Measurements from ENCODE around the gene TOM1. TPM values are rescaled to one million over a fixed set of nuclear protein-coding genes. Genes with fewer than 3 reads are reported as not detected.

TOM1 gene
- total and polyA plus RNA-seq, 10 of the 15 experiments (the other 5 are each of a cell fraction or from before 2014, with no cell fraction given) = 2.2 to 64.6 (median 40.3) TPM

DNA sequence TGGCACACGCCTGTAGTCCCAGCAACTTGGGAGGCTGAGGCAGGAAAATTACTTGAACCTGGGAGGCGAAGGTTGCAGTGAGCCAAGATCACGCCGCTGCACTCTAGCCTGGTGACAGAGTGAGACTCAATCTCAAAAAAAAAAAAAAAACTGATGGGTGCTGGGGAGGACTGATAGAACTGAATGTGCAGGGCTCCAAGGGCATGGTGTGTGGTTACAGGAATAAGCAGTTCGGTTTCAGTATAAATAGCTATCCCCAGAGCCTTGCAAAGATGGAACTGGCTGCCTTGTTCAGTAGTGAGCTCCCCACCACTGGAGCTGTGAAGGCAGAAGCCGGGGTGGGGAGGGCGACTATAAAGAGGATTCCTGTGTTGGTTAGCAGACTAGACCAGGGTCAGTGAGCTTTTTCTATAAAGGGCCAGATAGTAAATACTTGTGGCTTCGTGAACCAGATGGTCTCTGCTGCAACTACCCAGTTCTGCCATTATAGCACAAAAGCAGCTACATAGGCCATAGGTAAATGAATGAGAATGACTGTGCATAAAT, 5.9 kb downstream of the TOM1 start:
- 89% methylated on average over 8 of the region's 8 CpGs for WGBS (ENCODE audit: insufficient coverage, insufficient replicate concordance, low lambda C conversion rate, missing lambda C conversion rate)
- intact Hi-C loops (cut with micrococcal nuclease; ENCODE audit: unreplicated experiment) = loop anchor here (5.0 kb wide), 3 partner anchors 48 to 178 kb away; partner anchors contain the start of genes HMGXB4 and MCM5
- Histone ChIP-seq H3K36me3 (ENCODE audit: control insufficient read depth in 2 of 2, insufficient read depth in 2 of 2, low read length in 1 of 2) (no peaks in the 10 kb centered on the region), H4K20me1 (ENCODE audit: control insufficient read depth, insufficient read depth) (no peaks in the 10 kb centered on the region), H3K27ac (ENCODE audit: control insufficient read depth, insufficient read depth) (no peak overlapping the region), H3K4me1 (ENCODE audit: control insufficient read depth, insufficient read depth, low read length) (peaks cover 38% of the 10 kb centered on the region), H3K9me3 (replicated peaks; ENCODE audit: control insufficient read depth, insufficient read depth, low read length) (no peaks in the 10 kb centered on the region), H3K9ac (ENCODE audit: control insufficient read depth, insufficient read depth, low read length) (no peak overlapping the region), H3K4me3 (no peak overlapping the region), H3K4me2 (ENCODE audit: control insufficient read depth, insufficient read depth) (no peak overlapping the region), H3K27me3 (replicated peaks in 1 of 2; ENCODE audit: control insufficient read depth in 2 of 2, insufficient read depth in 2 of 2, low read length in 1 of 2) (no peaks in the 10 kb centered on the region), H2AFZ (ENCODE audit: control insufficient read depth, low read depth, low read length) (no peak overlapping the region), H3K79me2 (ENCODE audit: control insufficient read depth, insufficient read depth, low read length) (peaks cover under 1% of the 10 kb centered on the region)
- no peak for FAIRE-seq
- SMC1A ChIA-PET (ENCODE audit: uncharacterized antibody, unreplicated experiment) = interaction anchor here (1.0 to 2.4 kb wide), 8 partner anchors 8 to 105 kb away, joined by 3 to 10 read pairs (median 4); partner anchors contain the start of gene HMGXB4
- TF ChIP-seq E2F4 (IDR thresholded peaks at IDR 0.05; ENCODE audit: low read depth, low read length) (no peak), FOXM1 (IDR thresholded peaks at IDR 0.05; ENCODE audit: low read depth, low read length) (no peak), FOXK2 (IDR thresholded peaks at IDR 0.05) (no peak), SREBF2 (IDR thresholded peaks at IDR 0.05; ENCODE audit: low read length) (no peak), EED (IDR thresholded peaks at IDR 0.05; ENCODE audit: low read depth) (no peak), MXI1 (IDR thresholded peaks at IDR 0.05; ENCODE audit: low read depth, low read length) (no peak), RBBP5 (conservative IDR thresholded peaks at IDR 0.05) (no peak), TCF7 (IDR thresholded peaks at IDR 0.05; ENCODE audit: borderline replicate concordance) (no peak)
- TF ChIP-seq, protein P1, sequence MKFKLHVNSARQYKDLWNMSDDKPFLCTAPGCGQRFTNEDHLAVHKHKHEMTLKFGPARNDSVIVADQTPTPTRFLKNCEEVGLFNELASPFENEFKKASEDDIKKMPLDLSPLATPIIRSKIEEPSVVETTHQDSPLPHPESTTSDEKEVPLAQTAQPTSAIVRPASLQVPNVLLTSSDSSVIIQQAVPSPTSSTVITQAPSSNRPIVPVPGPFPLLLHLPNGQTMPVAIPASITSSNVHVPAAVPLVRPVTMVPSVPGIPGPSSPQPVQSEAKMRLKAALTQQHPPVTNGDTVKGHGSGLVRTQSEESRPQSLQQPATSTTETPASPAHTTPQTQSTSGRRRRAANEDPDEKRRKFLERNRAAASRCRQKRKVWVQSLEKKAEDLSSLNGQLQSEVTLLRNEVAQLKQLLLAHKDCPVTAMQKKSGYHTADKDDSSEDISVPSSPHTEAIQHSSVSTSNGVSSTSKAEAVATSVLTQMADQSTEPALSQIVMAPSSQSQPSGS (IDR thresholded peaks at IDR 0.05; ENCODE audit: low read length) = no peak
- RAD21 ChIA-PET (ENCODE audit: unreplicated experiment) = interaction anchor here (0.9 to 3.2 kb wide), 4 partner anchors 17 to 105 kb away, joined by 3 to 15 read pairs (median 4); no protein-coding TSS in a partner anchor
- no TSS peak for BruUV-seq (replicated peaks)
- POLR2A ChIA-PET = interaction anchor here (0.6 to 2.2 kb wide), 5 partner anchors 20 to 80 kb away, joined by 3 to 7 read pairs (median 5); partner anchors contain the start of gene HMGXB4
- no peak for ATAC-seq
- no peak for DNase-seq (ENCODE audit: low read depth, low spot score)
- in situ Hi-C loops (cut with MboI) = no loop called here
- CTCF ChIA-PET = interaction anchor here (1.1 to 2.1 kb wide), 5 partner anchors 28 to 104 kb away, joined by 3 to 9 read pairs (median 4); partner anchors contain the start of gene HMGXB4

Data from GM12878 (cell line).